Small intestine (tissue), 7 donors: ENCODE measurements around the gene USP2. TPM values are rescaled to one million over a fixed set of nuclear protein-coding genes. Genes with fewer than 3 reads are reported as not detected.

Source experiments
- DNase-seq, 2 donors: peaks; one replicate each; pipeline versions ENCODE4 v3.0.0 to v3.0.0-alpha.2; 2013
- FAIRE-seq: peaks from 2 replicates; lab custom pipeline; 2012; peaks lifted over from hg19 to GRCh38; lab: Jason Lieb, UNC
- H3K27ac ChIP-seq, 3 donors: one replicate each; pipeline ENCODE4 v1.5.1; 2013; ENCODE audit warnings: low read length in 2 of 3, mild to moderate bottlenecking in 2 of 3, control low read depth in 1 of 3, inconsistent platforms in 1 of 3, low read depth in 1 of 3, moderate library complexity in 1 of 3
- H3K27me3 ChIP-seq, 3 donors: one replicate each; pipeline ENCODE4 v1.6.1; 2013; ENCODE audit warnings: low read length in 3 of 3, inconsistent platforms in 1 of 3; ENCODE audit not compliant: control insufficient read depth in 3 of 3, insufficient read depth in 3 of 3
- H3K36me3 ChIP-seq, 3 donors: one replicate each; pipeline ENCODE4 v1.6.1; 2013; ENCODE audit warnings: low read length in 3 of 3, inconsistent platforms in 1 of 3, low read depth in 1 of 3, mild to moderate bottlenecking in 1 of 3, moderate library complexity in 1 of 3; ENCODE audit not compliant: control insufficient read depth in 3 of 3, insufficient read depth in 2 of 3
- H3K4me1 ChIP-seq, 3 donors: one replicate each; pipeline ENCODE4 v1.6.1; 2013; ENCODE audit warnings: low read length in 2 of 3, inconsistent platforms in 1 of 3, low read depth in 1 of 3, mild to moderate bottlenecking in 1 of 3, moderate library complexity in 1 of 3; ENCODE audit not compliant: control insufficient read depth in 3 of 3, insufficient read depth in 2 of 3
- H3K4me3 ChIP-seq, 3 donors: one replicate each; pipeline ENCODE4 v1.5.1; 2013; ENCODE audit warnings: low read length in 3 of 3, control low read depth in 1 of 3, inconsistent platforms in 1 of 3, low read depth in 1 of 3, mild to moderate bottlenecking in 1 of 3, moderate library complexity in 1 of 3
- H3K9me3 ChIP-seq, 2 donors: one replicate each; pipeline ENCODE4 v1.6.1; 2013; ENCODE audit warnings: low read depth in 1 of 2, low read length in 1 of 2; ENCODE audit not compliant: control insufficient read depth in 2 of 2, insufficient read depth in 1 of 2
- WGBS, 3 donors: extraction: QIAGEN DNeasy Blood & Tissue Kit; methylation state at CpG; one replicate each; pipeline ENCODE4 v1.1.7; 2013; 5-methylcytosine and 5-hydroxymethylcytosine counted together
- polyA plus RNA-seq, 4 donors: library from polyadenylated mRNA; stranded (reverse) in 3 of 4; unstranded in 1 of 4; fragments of 200-250 nt in 3 of 4; fragments of 120-200 nt in 1 of 4; gene quantifications; one replicate each; pipeline versions ENCODE4 v1.2.1 to v1.2.3, GENCODE V29; 2013
- donor health status: healthy with polysubstance abuse.
- donor health status: control.
- donor health status: control.
- donor health status: Bipolar disorder and iron deficiency.
- donor health status: healthy.

USP2 gene
- polyA plus RNA-seq, 4 donors: 3.9 to 19.5 (median 10.3) TPM

DNA sequence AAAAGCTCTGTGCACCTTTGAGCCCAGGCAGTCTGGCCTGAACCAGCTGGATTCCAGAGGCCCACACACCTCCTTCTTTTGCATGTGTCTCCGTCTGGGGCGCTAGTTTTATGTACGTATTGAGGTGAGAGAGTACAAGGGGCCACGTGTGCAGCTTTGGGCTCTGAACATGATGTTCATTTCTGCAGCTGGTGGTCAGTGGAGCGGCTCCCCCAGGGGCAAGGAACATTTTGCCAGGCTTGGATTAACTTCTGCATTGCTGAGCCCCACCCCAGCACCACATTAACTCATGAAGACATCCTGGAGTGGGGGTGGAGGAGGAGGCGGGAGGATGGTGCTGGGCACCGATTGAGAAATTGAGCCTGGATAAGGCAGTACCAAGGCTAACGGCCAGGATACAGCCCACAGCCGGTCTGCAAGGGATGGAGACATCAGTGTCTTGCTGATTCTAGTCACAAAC lies 13.8 kb downstream of the USP2 start:
- Histone ChIP-seq H3K4me1 (peaks cover 7 to 83% (median 20%) of the 10 kb centered on the region in 3 donors), H3K36me3 (peaks cover 0 to 2% (median 0%) of the 10 kb centered on the region in 3 donors), H3K9me3 (no peaks in the 10 kb centered on the region), H3K27ac (peak overlapping the region; percentile 90 to 94 (median 93)), H3K27me3 (peaks cover 0 to 9% (median 0%) of the 10 kb centered on the region in 3 donors), H3K4me3 (no peak overlapping the region)
- DNase-seq (peak; percentile 57 to 59), FAIRE-seq (no peak)
- WGBS, 3 donors: 16 to 47% (median 27%) methylated on average over 9 of the region's 9 CpGs

DNA sequence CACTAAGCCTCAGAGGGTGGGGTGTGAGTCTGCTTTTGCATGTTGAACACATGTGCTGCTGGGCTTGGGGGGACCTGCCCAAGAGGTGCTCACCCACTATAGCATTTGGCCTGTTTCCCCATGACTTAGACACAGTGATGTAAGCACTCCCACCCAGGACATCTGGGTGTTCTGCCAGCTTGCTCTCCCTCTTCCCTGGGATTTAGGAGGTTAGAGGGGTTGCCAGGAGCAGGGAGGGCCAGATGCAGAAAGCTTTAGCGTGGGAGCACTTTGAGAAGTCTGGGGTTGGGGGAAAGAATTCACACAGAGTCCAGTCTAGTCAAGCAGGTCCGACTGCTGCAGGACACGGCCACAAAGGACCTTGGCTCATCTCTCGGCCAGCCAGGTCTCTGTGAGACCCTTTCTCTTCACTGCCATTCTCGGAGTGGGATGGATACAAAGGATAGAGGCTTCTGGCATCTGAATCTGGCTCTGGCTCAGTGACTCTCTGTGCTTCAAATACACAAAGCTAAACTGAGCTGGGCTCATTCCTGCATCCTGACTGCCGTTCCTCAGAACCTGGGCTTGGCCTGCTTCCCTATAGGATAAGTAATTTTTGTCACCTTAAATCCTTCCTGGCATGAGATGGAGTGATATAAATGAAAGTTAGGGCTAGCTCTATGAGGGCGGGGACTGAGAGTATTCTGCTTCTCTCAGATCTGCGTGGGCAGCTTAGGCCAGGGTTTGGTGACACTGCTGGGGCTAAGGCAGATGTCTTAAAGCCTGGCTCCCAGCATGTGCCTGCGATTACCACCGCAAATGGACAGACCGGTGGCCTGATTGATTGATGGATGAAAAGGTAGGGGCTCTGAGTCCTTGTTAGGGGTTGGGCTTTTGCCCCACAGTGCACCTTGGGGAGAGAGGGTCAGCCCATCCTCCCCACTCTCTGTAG lies 14.5 kb downstream of the USP2 start:
- Histone ChIP-seq H3K9me3 (no peaks in the 10 kb centered on the region), H3K36me3 (peaks cover 0 to 2% (median 0%) of the 10 kb centered on the region in 3 donors), H3K27me3 (peaks cover 0 to 9% (median 0%) of the 10 kb centered on the region in 3 donors), H3K4me3 (no peak overlapping the region), H3K4me1 (peaks cover 7 to 88% (median 20%) of the 10 kb centered on the region in 3 donors), H3K27ac (peak overlapping the region in 2 of 3 donors; percentile 90 to 93)
- no peak for FAIRE-seq
- WGBS, 3 donors: 78 to 83% (median 81%) methylated on average over 11 of the region's 11 CpGs
- DNase-seq: no peak

DNA sequence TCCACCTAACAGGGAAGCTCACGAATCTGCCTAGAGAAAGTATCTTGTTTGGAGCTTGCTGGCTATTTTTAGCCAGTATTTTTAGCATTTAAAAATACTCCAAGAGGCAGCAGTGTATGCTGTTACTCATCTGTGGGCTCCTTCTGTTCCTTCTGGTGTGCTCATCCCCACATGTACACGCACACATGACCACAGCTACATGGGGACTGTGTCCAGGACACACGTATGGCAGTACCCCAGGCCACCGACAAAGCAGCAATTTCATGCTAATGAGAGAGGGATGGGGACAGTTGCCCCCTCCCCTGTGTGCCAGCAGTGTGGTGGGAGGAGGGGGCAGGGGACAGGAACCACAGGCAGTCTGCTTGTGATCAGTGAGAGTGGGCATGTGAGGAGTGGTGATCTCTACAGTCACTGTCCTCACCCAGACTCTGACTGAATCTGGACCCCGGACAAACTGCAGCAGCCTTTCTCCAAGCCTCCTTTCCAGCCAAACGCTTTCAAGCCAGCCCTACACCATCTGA lies 16.4 kb downstream of the USP2 start:
- peaks cover 7 to 87% (median 13%) of the 10 kb centered on the region in 3 donors for H3K4me1 ChIP-seq
- peak overlapping the region in 1 of 3 donors; percentile 52 for H3K27ac ChIP-seq
- no peaks in the 10 kb centered on the region for H3K9me3 ChIP-seq
- no peak overlapping the region for H3K4me3 ChIP-seq
- 63 to 77% (median 73%) methylated on average over 6 of the region's 6 CpGs for WGBS, 3 donors
- H3K27me3 ChIP-seq: peaks cover 0 to 9% (median 0%) of the 10 kb centered on the region in 3 donors
- H3K36me3 ChIP-seq: peaks cover 0 to 3% (median 0%) of the 10 kb centered on the region in 3 donors
- DNase-seq (no peak), FAIRE-seq (no peak)

DNA sequence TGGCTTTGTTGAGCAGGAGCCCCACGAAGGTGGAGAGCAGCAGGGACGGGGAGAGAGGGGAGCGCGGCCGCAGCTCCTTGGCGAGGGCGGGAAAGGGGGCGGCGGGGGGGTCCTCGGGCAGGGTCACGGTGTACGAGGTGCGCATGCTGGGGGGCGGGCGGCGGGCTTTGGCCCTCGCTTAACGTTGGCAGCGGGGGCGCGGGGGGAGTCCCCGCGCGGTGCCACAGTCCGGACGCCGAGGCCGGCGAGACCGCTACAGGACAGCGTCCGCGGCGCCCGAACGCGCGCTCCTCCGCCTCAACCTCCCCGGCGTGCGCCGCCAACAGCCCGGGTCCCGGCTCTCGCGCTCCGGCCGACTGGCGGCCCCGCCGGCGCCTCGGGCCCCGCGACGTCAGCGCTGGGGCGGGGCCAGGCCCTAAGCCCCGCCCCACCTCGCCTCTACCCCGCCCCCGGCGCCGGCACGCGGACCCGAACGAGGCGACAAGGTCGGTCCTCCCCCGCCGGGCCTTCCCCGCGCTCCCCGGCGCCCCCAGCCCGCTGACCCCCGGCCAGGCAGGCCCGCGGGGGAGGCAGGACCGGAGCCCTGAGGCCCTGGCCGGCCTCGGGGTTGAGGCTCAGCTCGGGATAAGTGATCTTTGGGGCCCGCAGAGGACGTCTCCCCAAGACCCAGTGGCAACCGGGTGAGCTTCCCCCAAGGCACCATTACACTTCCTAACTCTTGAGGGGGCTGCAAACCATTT lies 17.5 kb downstream of the USP2 start:
- Histone ChIP-seq H3K27me3 (peaks cover 0 to 9% (median 0%) of the 10 kb centered on the region in 3 donors), H3K36me3 (peaks cover 0 to 13% (median 3%) of the 10 kb centered on the region in 3 donors), H3K4me1 (peaks cover 7 to 76% (median 10%) of the 10 kb centered on the region in 3 donors), H3K27ac (peak overlapping the region in 2 of 3 donors; percentile 16 to 88), H3K9me3 (no peaks in the 10 kb centered on the region), H3K4me3 (peak overlapping the region; percentile 27 to 78 (median 55))
- WGBS, 3 donors: 1 to 5% (median 3%) methylated on average over 30 to 88 of the region's 88 CpGs
- DNase-seq (peak; percentile 71 to 81), FAIRE-seq (no peak)

DNA sequence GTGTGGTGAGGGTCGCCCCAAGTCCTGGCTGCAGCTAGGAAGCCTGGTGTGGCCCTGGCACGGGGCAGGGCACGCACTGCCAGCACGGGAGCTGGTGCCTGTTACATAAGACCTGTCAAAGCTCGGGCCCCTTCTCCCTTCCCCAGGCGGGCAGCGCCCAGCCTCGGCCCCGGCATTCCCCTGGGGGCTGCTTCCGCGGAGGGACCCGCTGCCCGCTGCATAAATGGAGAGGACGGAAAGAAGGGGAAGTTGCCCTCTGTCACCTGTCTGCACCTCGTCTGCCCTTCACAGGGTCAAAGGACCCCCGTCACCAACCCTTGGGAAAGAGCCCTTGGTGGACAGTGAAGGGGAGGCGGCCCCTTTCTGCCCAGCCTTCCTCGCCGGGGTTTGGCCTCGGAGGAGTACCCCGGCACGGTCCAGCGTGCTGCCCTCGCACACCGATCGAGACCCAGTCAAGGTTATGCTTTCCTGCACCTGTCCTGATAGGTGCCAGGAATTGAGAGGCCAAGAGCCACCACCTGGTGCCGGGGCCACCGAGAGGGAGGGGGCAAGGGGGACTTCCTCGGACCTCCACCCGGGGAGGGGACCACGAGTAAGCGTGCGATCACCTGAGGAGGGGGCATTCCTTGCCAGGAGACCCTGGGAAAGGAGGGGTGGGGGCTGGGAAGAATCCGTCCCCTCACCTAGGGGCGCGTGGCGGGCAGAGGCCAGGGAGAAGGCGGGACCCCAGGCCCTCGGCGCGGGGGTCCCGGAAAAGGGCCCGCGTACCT lies 18.2 kb downstream of the USP2 start:
- Histone ChIP-seq H3K4me3 (peak overlapping the region; percentile 30 to 78 (median 55)), H3K27ac (peak overlapping the region in 1 of 3 donors; percentile 88), H3K9me3 (no peaks in the 10 kb centered on the region), H3K27me3 (peaks cover 0 to 9% (median 0%) of the 10 kb centered on the region in 3 donors), H3K36me3 (peaks cover 0 to 16% (median 3%) of the 10 kb centered on the region in 3 donors), H3K4me1 (peaks cover 7 to 68% (median 10%) of the 10 kb centered on the region in 3 donors)
- WGBS, 3 donors: 16 to 40% (median 25%) methylated on average over 42 to 44 of the region's 44 CpGs
- DNase-seq (peak in 1 of 2 donors; percentile 46), FAIRE-seq (no peak)

DNA sequence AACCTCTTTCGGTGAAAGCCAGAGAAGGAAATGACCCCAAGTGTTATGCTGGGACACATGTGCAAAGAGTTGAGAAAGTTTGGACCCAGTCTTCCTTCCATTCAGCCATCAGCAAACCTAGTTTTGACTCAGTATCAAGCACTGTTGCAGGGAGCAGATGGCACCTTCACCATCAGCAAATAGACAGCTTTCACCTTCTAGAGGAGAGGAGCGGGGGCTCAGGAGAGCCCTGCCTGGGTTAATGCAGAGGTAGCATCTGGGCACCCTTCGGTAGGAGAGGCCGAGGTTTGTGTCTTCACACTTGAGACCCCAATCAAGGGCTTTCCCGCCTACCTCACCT lies 18.8 kb downstream of the USP2 start:
- Histone ChIP-seq H3K4me3 (peak overlapping the region; percentile 19 to 78 (median 55)), H3K27ac (peak overlapping the region in 1 of 3 donors; percentile 88), H3K9me3 (no peaks in the 10 kb centered on the region), H3K36me3 (peaks cover 0 to 16% (median 6%) of the 10 kb centered on the region in 3 donors), H3K4me1 (peaks cover 5 to 63% (median 10%) of the 10 kb centered on the region in 3 donors), H3K27me3 (peaks cover 0 to 9% (median 0%) of the 10 kb centered on the region in 3 donors)
- DNase-seq (no peak), FAIRE-seq (no peak)
- WGBS, 3 donors: 60 to 93% (median 64%) methylated on average over 5 of the region's 5 CpGs

DNA sequence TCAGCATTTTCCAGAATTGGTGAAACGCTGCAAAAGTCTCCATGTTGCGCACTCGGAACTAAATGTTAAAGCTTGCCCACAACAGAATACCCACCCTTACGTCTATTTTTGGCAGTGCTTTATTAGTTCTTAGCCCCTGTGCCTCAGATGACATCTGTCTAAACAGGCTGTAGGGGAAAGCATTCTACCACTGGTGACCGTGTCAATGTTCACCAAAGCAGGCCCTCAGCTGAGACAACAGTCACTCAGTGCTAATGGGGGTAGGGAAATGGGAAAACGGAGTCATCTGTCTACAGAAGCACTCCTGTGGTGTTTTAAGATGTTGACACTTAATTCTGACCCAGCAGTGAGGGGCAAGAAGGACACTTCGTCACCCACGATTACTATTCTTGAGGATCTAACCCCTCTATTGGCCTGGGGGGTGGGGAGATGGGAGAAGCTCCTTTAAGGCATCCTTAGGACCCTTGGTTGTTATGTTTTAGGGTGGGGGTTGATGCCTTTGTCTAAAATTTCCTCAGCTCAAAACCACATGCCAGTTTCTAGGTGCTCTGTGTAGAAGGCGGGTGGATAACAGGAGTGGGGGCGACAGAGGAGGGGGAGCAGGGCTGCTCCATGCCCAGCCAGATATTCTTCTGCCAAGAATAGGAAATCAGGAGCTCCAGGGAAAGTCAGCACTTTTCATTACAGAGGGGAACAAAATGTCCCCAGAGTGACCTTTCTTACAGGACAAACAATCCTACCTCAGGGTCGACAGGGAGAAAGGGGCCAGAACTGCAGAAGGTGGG lies 19.4 kb downstream of the USP2 start:
- WGBS, 3 donors: 76 to 83% (median 77%) methylated on average over 11 of the region's 11 CpGs
- H3K27ac ChIP-seq: peak overlapping the region in 2 of 3 donors; percentile 88 to 91
- peaks cover 0 to 22% (median 8%) of the 10 kb centered on the region in 3 donors for H3K36me3 ChIP-seq
- no peak for FAIRE-seq
- peak overlapping the region in 2 of 3 donors; percentile 19 to 78 for H3K4me3 ChIP-seq
- H3K27me3 ChIP-seq: peaks cover 0 to 9% (median 0%) of the 10 kb centered on the region in 3 donors
- no peaks in the 10 kb centered on the region for H3K9me3 ChIP-seq
- no peak for DNase-seq
- peaks cover 0 to 57% (median 10%) of the 10 kb centered on the region in 3 donors for H3K4me1 ChIP-seq
